B cell (primary cell): ENCODE measurements around the gene EGLN1. TPM values are rescaled to one million over a fixed set of nuclear protein-coding genes. Genes with fewer than 3 reads are reported as not detected.

ENCODE experiments used
- ATAC-seq: fragments of 200-7000 bp; cut with Tn5 transposase; one replicate; pipeline ENCODE4 v1.10.0; 2021; ENCODE audit warnings: low read depth, mild to moderate bottlenecking, moderate number of reproducible peaks, moderate library complexity
- CTCF ChIA-PET: fragments of 350-600 bp; sonication (Branson Sonifier 250); formaldehyde crosslinking; loops from one replicate; lab custom pipeline; 2021; ENCODE audit warnings: antibody characterized with exemption, inconsistent platforms; lab: Charles Lee
- POLR2A ChIA-PET: fragments of 350-600 bp; sonication (Branson Sonifier 250); formaldehyde crosslinking; loops from one replicate; lab custom pipeline; 2021; ENCODE audit warnings: antibody characterized with exemption; lab: Charles Lee
- DNase-seq: peaks from one replicate; pipeline ENCODE4 v3.0.0; 2013
- H2AFZ ChIP-seq: 2 replicates; pipeline ENCODE4 v1.6.1; 2012; ENCODE audit warnings: mild to moderate bottlenecking, low read depth, low read length; ENCODE audit not compliant: insufficient read depth, poor library complexity, severe bottlenecking
- H3K27ac ChIP-seq, 2 donors: 1 replicate in 1 of 2; 2 replicates in 1 of 2; pipeline ENCODE4 v1.5.1; 2012 to 2013; ENCODE audit warnings: low read length in 2 of 2, mild to moderate bottlenecking in 2 of 2, moderate library complexity in 1 of 2
- H3K27me3 ChIP-seq, 4 experiments: fragments of 200-600 bp in 1 of 4; sonication (generic) in 1 of 4; replicated peaks in 1 of 4; 1 replicate in 2 of 4; 2 replicates in 2 of 4; pipeline versions ENCODE4 v1.6.1 to v1.7.0; 2013 to 2016; ENCODE audit warnings: low read length in 3 of 4, mild to moderate bottlenecking in 2 of 4, mixed read lengths in 1 of 4, moderate library complexity in 1 of 4; ENCODE audit not compliant: insufficient read depth in 4 of 4, control insufficient read depth in 3 of 4; ENCODE audit errors: control extremely low read depth in 1 of 4
- H3K36me3 ChIP-seq, 2 experiments: replicated peaks in 1 of 2; 1 replicate in 1 of 2; 2 replicates in 1 of 2; pipeline versions ENCODE4 v1.6.1 to v1.7.1; 2013; ENCODE audit warnings: low read length in 1 of 2; ENCODE audit not compliant: insufficient read depth in 2 of 2, control insufficient read depth in 1 of 2; ENCODE audit errors: control extremely low read depth in 1 of 2, extremely low read depth in 1 of 2
- H3K4me1 ChIP-seq, 2 donors: fragments of 200-600 bp in 1 of 2; sonication (generic) in 1 of 2; 1 replicate in 1 of 2; 2 replicates in 1 of 2; pipeline versions ENCODE4 v1.5.1 to v1.6.1; 2013 to 2017; ENCODE audit warnings: low read length in 2 of 2; ENCODE audit not compliant: control insufficient read depth in 2 of 2, insufficient read depth in 2 of 2
- H3K4me2 ChIP-seq: replicated peaks from 2 replicates; pipeline ENCODE3; 2012; ENCODE audit warnings: mild to moderate bottlenecking, low read depth, low read length; ENCODE audit not compliant: poor library complexity, severe bottlenecking
- H3K4me3 ChIP-seq, 5 experiments: fragments of 200-600 bp in 1 of 5; sonication (generic) in 1 of 5; 1 replicate in 3 of 5; 2 replicates in 2 of 5; pipeline versions ENCODE4 v1.5.1 to v1.7.0; 2011 to 2016; ENCODE audit warnings: low read length in 4 of 5, mild to moderate bottlenecking in 4 of 5, low read depth in 2 of 5, control low read depth in 1 of 5, moderate library complexity in 1 of 5; ENCODE audit not compliant: insufficient read depth in 1 of 5; ENCODE audit errors: control extremely low read depth in 1 of 5, extremely low read depth in 1 of 5
- H3K79me2 ChIP-seq: fragments of 200-600 bp; sonication (generic); one replicate; pipeline ENCODE4 v1.6.0; 2016; ENCODE audit warnings: low read length; ENCODE audit not compliant: control insufficient read depth, insufficient read depth
- H3K9ac ChIP-seq: fragments of 200-600 bp; sonication (generic); 2 replicates; pipeline ENCODE4 v1.6.1; 2017; ENCODE audit warnings: mild to moderate bottlenecking, low read length, moderate library complexity
- H3K9me3 ChIP-seq, 3 donors: one replicate each; pipeline versions ENCODE4 v1.6.1 to v1.7.1; 2013; ENCODE audit warnings: low read length in 2 of 3; ENCODE audit not compliant: control insufficient read depth in 2 of 3, insufficient read depth in 1 of 3; ENCODE audit errors: control extremely low read depth in 1 of 3
- H4K20me1 ChIP-seq: 2 replicates; pipeline ENCODE4 v1.6.0; 2012; ENCODE audit warnings: mild to moderate bottlenecking, low read length; ENCODE audit not compliant: insufficient read depth, control insufficient read depth, poor library complexity, severe bottlenecking
- H3K27ac Mint-ChIP-seq: one replicate; pipeline ENCODE4 v1.8.0; 2021; ENCODE audit warnings: mixed read lengths
- H3K27me3 Mint-ChIP-seq: one replicate; pipeline ENCODE4 v1.8.0; 2021; ENCODE audit warnings: mixed read lengths
- H3K4me1 Mint-ChIP-seq: one replicate; pipeline ENCODE4 v1.8.0; 2021; ENCODE audit warnings: mixed read lengths
- H3K4me3 Mint-ChIP-seq: one replicate; pipeline ENCODE4 v1.8.0; 2021; ENCODE audit warnings: mixed read lengths
- H3K9me3 Mint-ChIP-seq: one replicate; pipeline ENCODE4 v1.8.0; 2022; ENCODE audit warnings: mixed read lengths; ENCODE audit not compliant: insufficient read depth
- CTCF ChIP-seq: fragments of 200-600 bp; IDR thresholded peaks from one replicate; pipeline ENCODE4 v1.8.0; 2022; ENCODE audit warnings: antibody characterized with exemption, mild to moderate bottlenecking
- EZH2 ChIP-seq: IDR thresholded peaks from 2 replicates; pipeline ENCODE4 v1.6.1; 2012; ENCODE audit warnings: borderline replicate concordance, low read depth, mild to moderate bottlenecking, moderate library complexity, low read length; ENCODE audit not compliant: insufficient read depth, poor library complexity, severe bottlenecking
- WGBS: methylation state at CpG from one replicate; pipeline ENCODE4 v1.1.5; 2013; ENCODE audit warnings: missing lambda C conversion rate; ENCODE audit not compliant: insufficient coverage; 5-methylcytosine and 5-hydroxymethylcytosine counted together
- intact Hi-C: fragments of 100-400 bp; cut with micrococcal nuclease; formaldehyde crosslinking; loops from one replicate; pipeline ENCODE4 v1.10.0; 2022
- polyA plus RNA-seq: library from polyadenylated mRNA; depleted of rRNA; stranded (reverse); fragments of >200 nt; gene quantifications from 2 replicates; pipeline ENCODE4 v1.2.3, GENCODE V29; 2012
- total RNA-seq, 2 donors: library from RNA; stranded (reverse); fragments of 120-200 nt in 1 of 2; gene quantifications; 1 replicate in 1 of 2; 2 replicates in 1 of 2; pipeline versions ENCODE4 v1.2.3 to v1.2.4, GENCODE V29; 2013 to 2022

The EGLN1 gene
- total and polyA plus RNA-seq, 2 donors (not counting 1 experiment from before 2014, with no cell fraction given), result 7.5 to 18.5 TPM

GRCh38 chr1:231423648-231424047 is 1.6 kb upstream of the EGLN1 start:
- Histone ChIP-seq H3K4me1 (peaks cover 19 to 26% of the 10 kb centered on the region in 2 donors), H3K27me3 (no peaks in the 10 kb centered on the region), H3K79me2 (peaks cover 26% of the 10 kb centered on the region), H2AFZ (no peak overlapping the region), H3K27ac (no peak overlapping the region), H3K36me3 (no peaks in the 10 kb centered on the region), H3K9me3 (no peaks in the 10 kb centered on the region), H4K20me1 (peaks cover 19% of the 10 kb centered on the region), H3K9ac (no peak overlapping the region), H3K4me3 (no peak overlapping the region), H3K4me2 (no peak overlapping the region)
- ChIA-PET CTCF (no interaction called here), POLR2A (no interaction called here)
- no peak for TF ChIP-seq CTCF
- TF ChIP-seq EZH2, result no peak
- no peaks in the 10 kb centered on the region for H3K27me3 Mint-ChIP-seq
- WGBS, result no CpG with 5 or more reads among the region's 1 CpG
- ATAC-seq, result no peak
- intact Hi-C loops, result loop anchor here (5.0 kb wide), 2 partner anchors 51 to 181 kb away; partner anchors contain the start of gene GNPAT
- H3K9me3 Mint-ChIP-seq, result no peaks in the 10 kb centered on the region
- no peak for DNase-seq
- no peak overlapping the region for H3K27ac Mint-ChIP-seq
- peak overlapping the region; percentile 8 for H3K4me3 Mint-ChIP-seq
- peaks cover 32% of the 10 kb centered on the region for H3K4me1 Mint-ChIP-seq

- WGBS, result no CpG with 5 or more reads among the region's 8 CpGs
- peak overlapping the region; percentile 70 for H3K9ac ChIP-seq
- ChIA-PET POLR2A (no interaction called here), CTCF (no interaction called here)
- H3K9me3 ChIP-seq, result no peaks in the 10 kb centered on the region
- no peak for TF ChIP-seq CTCF
- no peak for TF ChIP-seq EZH2
- H3K79me2 ChIP-seq, result peaks cover 34% of the 10 kb centered on the region
- intact Hi-C loops, result loop anchor here (1.0 to 5.0 kb wide), 6 partner anchors 51 to 181 kb away; partner anchors contain the start of genes GNPAT, SPRTN and TSNAX
- peak overlapping the region; percentile 95 for H3K4me3 Mint-ChIP-seq
- DNase-seq (no peak), ATAC-seq (no peak)
- peaks cover 27 to 32% of the 10 kb centered on the region in 2 donors for H3K4me1 ChIP-seq
- no peaks in the 10 kb centered on the region for H3K9me3 Mint-ChIP-seq
- peak overlapping the region; percentile 97 for H3K27ac Mint-ChIP-seq
- no peaks in the 10 kb centered on the region for H3K27me3 Mint-ChIP-seq
- H3K27me3 ChIP-seq, result no peaks in the 10 kb centered on the region
- H3K27ac ChIP-seq, result peak overlapping the region; percentile 54 to 68
- peak overlapping the region; percentile 87 for H2AFZ ChIP-seq
- H3K4me2 ChIP-seq, result peak overlapping the region; percentile 81
- H4K20me1 ChIP-seq, result peaks cover 27% of the 10 kb centered on the region
- H3K4me1 Mint-ChIP-seq, result peaks cover 40% of the 10 kb centered on the region
- no peaks in the 10 kb centered on the region for H3K36me3 ChIP-seq
- peak overlapping the region; percentile 35 to 82 (median 69) for H3K4me3 ChIP-seq
Measured at GRCh38 chr1:231422798-231423309, 767 bp upstream of the EGLN1 start.
